GM12878 (cell line): ENCODE results near the gene FBN2. TPM values are rescaled to one million over a fixed set of nuclear protein-coding genes. Genes with fewer than 3 reads are reported as not detected.

Source experiments
- JUNB ChIP-seq: IDR thresholded peaks from 2 replicates; pipeline ENCODE4 v1.6.1; 2016; ENCODE audit warnings: antibody characterized with exemption, mild to moderate bottlenecking
- ZBTB11 ChIP-seq: fragments of 450-650 bp; formaldehyde crosslinking; IDR thresholded peaks from 2 replicates; pipeline ENCODE4 v1.5.0; 2022; ENCODE audit warnings: mild to moderate bottlenecking, missing genetic modification characterization
- polyA plus RNA-seq, 11 experiments: library from polyadenylated mRNA; depleted of rRNA in 4 of 11; unstranded in 6 of 11; stranded (reverse) in 5 of 11; fragments of >200 nt; fragmentation: Nextera tagmentation in 4 of 11; fragmentation: Illumina TruSeq in 1 of 11; extraction: Ambion mirVana in 4 of 11; extraction: Trizol in 1 of 11; gene quantifications; 1 replicate in 1 of 11; 2 replicates in 10 of 11; pipeline versions ENCODE4 v1.2.1 to v1.2.3, GENCODE V29; 2011 to 2016; ENCODE audit warnings: inconsistent platforms in 2 of 11, missing spikeins in 2 of 11, low read depth in 1 of 11
- total RNA-seq, 4 experiments: library from RNA; depleted of rRNA in 3 of 4; stranded (reverse); fragments of >200 nt in 3 of 4; fragmentation: Illumina TruSeq in 1 of 4; extraction: Trizol in 1 of 4; gene quantifications; 2 replicates each; pipeline versions ENCODE4 v1.2.1 to v1.2.3, GENCODE V29; 2013 to 2021
- TF ChIP-seq, protein P1 (sequence below): IDR thresholded peaks from 2 replicates; pipeline ENCODE4 v1.6.1; 2011; ENCODE audit warnings: borderline replicate concordance, low read depth, mild to moderate bottlenecking, moderate library complexity, low read length; ENCODE audit not compliant: insufficient read depth, poor library complexity, severe bottlenecking
- TF ChIP-seq, protein P2 (sequence below): fragments of 450-650 bp; IDR thresholded peaks from 2 replicates; pipeline ENCODE4 v1.6.1; 2017; ENCODE audit warnings: mild to moderate bottlenecking, moderate library complexity

FBN2 gene
- total and polyA plus RNA-seq, 10 of the 15 experiments (the other 5 are each of a cell fraction or from before 2014, with no cell fraction given): 0.01 to 0.98 (median 0.10) TPM; not detected in 3

- TF ChIP-seq ZBTB11: no peak
- TF ChIP-seq, protein P1, sequence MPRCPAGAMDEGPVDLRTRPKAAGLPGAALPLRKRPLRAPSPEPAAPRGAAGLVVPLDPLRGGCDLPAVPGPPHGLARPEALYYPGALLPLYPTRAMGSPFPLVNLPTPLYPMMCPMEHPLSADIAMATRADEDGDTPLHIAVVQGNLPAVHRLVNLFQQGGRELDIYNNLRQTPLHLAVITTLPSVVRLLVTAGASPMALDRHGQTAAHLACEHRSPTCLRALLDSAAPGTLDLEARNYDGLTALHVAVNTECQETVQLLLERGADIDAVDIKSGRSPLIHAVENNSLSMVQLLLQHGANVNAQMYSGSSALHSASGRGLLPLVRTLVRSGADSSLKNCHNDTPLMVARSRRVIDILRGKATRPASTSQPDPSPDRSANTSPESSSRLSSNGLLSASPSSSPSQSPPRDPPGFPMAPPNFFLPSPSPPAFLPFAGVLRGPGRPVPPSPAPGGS: no peak
- TF ChIP-seq JUNB: no peak
- TF ChIP-seq, protein P2, sequence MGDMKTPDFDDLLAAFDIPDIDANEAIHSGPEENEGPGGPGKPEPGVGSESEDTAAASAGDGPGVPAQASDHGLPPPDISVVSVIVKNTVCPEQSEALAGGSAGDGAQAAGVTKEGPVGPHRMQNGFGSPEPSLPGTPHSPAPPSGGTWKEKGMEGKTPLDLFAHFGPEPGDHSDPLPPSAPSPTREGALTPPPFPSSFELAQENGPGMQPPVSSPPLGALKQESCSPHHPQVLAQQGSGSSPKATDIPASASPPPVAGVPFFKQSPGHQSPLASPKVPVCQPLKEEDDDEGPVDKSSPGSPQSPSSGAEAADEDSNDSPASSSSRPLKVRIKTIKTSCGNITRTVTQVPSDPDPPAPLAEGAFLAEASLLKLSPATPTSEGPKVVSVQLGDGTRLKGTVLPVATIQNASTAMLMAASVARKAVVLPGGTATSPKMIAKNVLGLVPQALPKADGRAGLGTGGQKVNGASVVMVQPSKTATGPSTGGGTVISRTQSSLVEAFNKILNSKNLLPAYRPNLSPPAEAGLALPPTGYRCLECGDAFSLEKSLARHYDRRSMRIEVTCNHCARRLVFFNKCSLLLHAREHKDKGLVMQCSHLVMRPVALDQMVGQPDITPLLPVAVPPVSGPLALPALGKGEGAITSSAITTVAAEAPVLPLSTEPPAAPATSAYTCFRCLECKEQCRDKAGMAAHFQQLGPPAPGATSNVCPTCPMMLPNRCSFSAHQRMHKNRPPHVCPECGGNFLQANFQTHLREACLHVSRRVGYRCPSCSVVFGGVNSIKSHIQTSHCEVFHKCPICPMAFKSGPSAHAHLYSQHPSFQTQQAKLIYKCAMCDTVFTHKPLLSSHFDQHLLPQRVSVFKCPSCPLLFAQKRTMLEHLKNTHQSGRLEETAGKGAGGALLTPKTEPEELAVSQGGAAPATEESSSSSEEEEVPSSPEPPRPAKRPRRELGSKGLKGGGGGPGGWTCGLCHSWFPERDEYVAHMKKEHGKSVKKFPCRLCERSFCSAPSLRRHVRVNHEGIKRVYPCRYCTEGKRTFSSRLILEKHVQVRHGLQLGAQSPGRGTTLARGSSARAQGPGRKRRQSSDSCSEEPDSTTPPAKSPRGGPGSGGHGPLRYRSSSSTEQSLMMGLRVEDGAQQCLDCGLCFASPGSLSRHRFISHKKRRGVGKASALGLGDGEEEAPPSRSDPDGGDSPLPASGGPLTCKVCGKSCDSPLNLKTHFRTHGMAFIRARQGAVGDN: no peak
These were observed 237.9 kb downstream of the FBN2 start (continued) for GRCh38 chr5:128300181-128300580.
